Thoracic aorta (tissue), 2 donors: ENCODE results near the gene NCKIPSD. TPM values are rescaled to one million over a fixed set of nuclear protein-coding genes. Genes with fewer than 3 reads are reported as not detected.

Experiments
- ATAC-seq: fragments of 150-250 bp; one replicate; pipeline ENCODE4 v1.8.0; 2017; ENCODE audit warnings: low read depth; ENCODE audit not compliant: insufficient number of reproducible peaks, low FRiP score
- DNase-seq: peaks from one replicate; pipeline ENCODE4 v3.0.0-alpha.2; 2020; ENCODE audit warnings: low spot score
- H3K27ac ChIP-seq, 2 donors: fragments of 200-600 bp; sonication (generic); 1 replicate in 1 of 2; 2 replicates in 1 of 2; pipeline ENCODE4 v1.5.1; 2016; ENCODE audit warnings: mild to moderate bottlenecking in 2 of 2, moderate library complexity in 2 of 2
- H3K27me3 ChIP-seq: fragments of 200-600 bp; sonication (generic); replicated peaks from 2 replicates; pipeline ENCODE4 v1.6.0; 2016; ENCODE audit warnings: mild to moderate bottlenecking; ENCODE audit not compliant: insufficient read depth
- H3K36me3 ChIP-seq: fragments of 200-600 bp; sonication (generic); one replicate; pipeline ENCODE4 v1.5.1; 2016
- H3K4me1 ChIP-seq, 2 donors: fragments of 200-600 bp; sonication (generic); 1 replicate in 1 of 2; 2 replicates in 1 of 2; pipeline versions ENCODE4 v1.5.1 to v1.6.0; 2016; ENCODE audit warnings: low read depth in 2 of 2, mild to moderate bottlenecking in 1 of 2; ENCODE audit not compliant: control insufficient read depth in 1 of 2
- H3K4me3 ChIP-seq: fragments of 200-600 bp; sonication (generic); 2 replicates; pipeline ENCODE4 v1.5.1; 2016; ENCODE audit warnings: mild to moderate bottlenecking
- H3K9me3 ChIP-seq: fragments of 200-600 bp; sonication (generic); 2 replicates; pipeline ENCODE4 v1.5.1; 2016
- CTCF ChIP-seq: fragments of 200-600 bp; sonication (generic); IDR thresholded peaks from one replicate; pipeline ENCODE4 v1.5.1; 2019; ENCODE audit warnings: antibody characterized with exemption
- total RNA-seq, 2 donors: library from RNA; depleted of rRNA; stranded (reverse); fragments of >200 nt; gene quantifications; one replicate each; pipeline versions ENCODE4 v1.1.0 to v1.2.3, GENCODE V29; 2016

The NCKIPSD gene
- total RNA-seq, 2 donors from 2014 or later = 59.6 to 101 TPM

GRCh38 chr3:48663489-48664312 lies 22.0 kb downstream of the NCKIPSD start:
- peaks cover 4 to 21% of the 10 kb centered on the region in 2 donors for H3K4me1 ChIP-seq
- H3K4me3 ChIP-seq = peak overlapping the region; percentile 82
- H3K36me3 ChIP-seq = no peaks in the 10 kb centered on the region
- peak; percentile 82 for TF ChIP-seq CTCF
- H3K9me3 ChIP-seq = no peaks in the 10 kb centered on the region
- no peaks in the 10 kb centered on the region for H3K27me3 ChIP-seq
- peak; percentile 93 for DNase-seq
- peak; percentile 88 for ATAC-seq
- peak overlapping the region; percentile 91 to 92 for H3K27ac ChIP-seq

- H3K9me3 ChIP-seq = no peaks in the 10 kb centered on the region
- H3K27me3 ChIP-seq = no peaks in the 10 kb centered on the region
- peak within 1 kb of the TSS; percentile 91 to 92 for H3K27ac ChIP-seq
- no peaks in the 10 kb centered on the region for H3K36me3 ChIP-seq
- H3K4me3 ChIP-seq = peak within 1 kb of the TSS; percentile 82
- TF ChIP-seq CTCF = no peak
- DNase-seq (no peak), ATAC-seq (peak; percentile 30)
- H3K4me1 ChIP-seq = peaks cover 4 to 21% of the 10 kb centered on the region in 2 donors
Measured at GRCh38 chr3:48662753-48663488, 22.8 kb downstream of the NCKIPSD start, which contains the start of gene CELSR3. TSS of gene CELSR3 (minus strand) at chr3:48662886. CDS start at chr3:48662634, 252 bp downstream.

GRCh38 chr3:48662145-48662752 lies 23.5 kb downstream of the NCKIPSD start:
- DNase-seq (no peak), ATAC-seq (no peak)
- no peaks in the 10 kb centered on the region for H3K27me3 ChIP-seq
- no peak for TF ChIP-seq CTCF
- no peak overlapping the region for H3K27ac ChIP-seq
- peak overlapping the region; percentile 82 for H3K4me3 ChIP-seq
- H3K9me3 ChIP-seq = no peaks in the 10 kb centered on the region
- H3K4me1 ChIP-seq = peaks cover 4 to 21% of the 10 kb centered on the region in 2 donors
- H3K36me3 ChIP-seq = no peaks in the 10 kb centered on the region

- no peaks in the 10 kb centered on the region for H3K9me3 ChIP-seq
- no peak for ATAC-seq
- DNase-seq = no peak
- H3K27ac ChIP-seq = no peak overlapping the region
- H3K4me1 ChIP-seq = peaks cover 4 to 24% of the 10 kb centered on the region in 2 donors
- H3K36me3 ChIP-seq = no peaks in the 10 kb centered on the region
- peak overlapping the region; percentile 69 for H3K4me3 ChIP-seq
- TF ChIP-seq CTCF = no peak
- no peaks in the 10 kb centered on the region for H3K27me3 ChIP-seq
Measured at GRCh38 chr3:48661501-48662144, 24.1 kb downstream of the NCKIPSD start.
